Measurements from ENCODE around the gene KRTAP4-4. TPM values are rescaled to one million over a fixed set of nuclear protein-coding genes. Genes with fewer than 3 reads are reported as not detected.

Gene KRTAP4-4
- total and polyA plus RNA-seq, 10 of the 15 experiments (the other 5 are each of a cell fraction or from before 2014, with no cell fraction given), result not detected

DNA sequence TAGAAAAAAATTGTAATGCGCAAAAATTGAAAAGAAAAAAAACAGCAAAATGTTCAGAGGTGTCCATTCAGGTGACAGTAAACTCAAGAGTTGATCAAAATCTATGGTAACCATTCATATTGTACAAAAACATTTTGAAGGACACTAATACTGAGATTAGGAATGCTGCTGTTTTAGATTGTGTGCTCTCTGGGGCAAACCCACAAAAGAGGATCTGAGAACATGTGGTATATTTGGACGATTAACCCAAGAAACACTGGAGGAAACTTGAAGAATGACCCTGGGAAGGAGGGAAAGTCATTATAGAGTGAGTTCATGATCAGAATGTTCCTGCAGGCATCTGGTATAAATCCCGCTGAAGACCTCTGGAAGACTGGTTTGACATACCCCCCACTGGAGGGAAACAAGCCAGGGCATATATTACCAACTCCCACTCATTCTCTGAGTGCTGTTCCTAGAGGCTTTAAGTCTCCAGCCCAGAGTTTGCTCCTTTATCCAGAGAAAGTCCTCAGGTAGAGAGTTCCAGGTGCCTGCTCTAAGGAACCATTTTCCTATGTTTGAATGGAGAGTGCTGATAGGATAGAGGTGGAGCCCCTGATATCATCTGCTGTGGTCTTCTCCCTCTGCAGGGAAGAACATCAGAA lies 16.3 kb upstream of the KRTAP4-4 start:
- FAIRE-seq, result no peak
- intact Hi-C loops (cut with micrococcal nuclease; ENCODE audit: unreplicated experiment), result no loop called here
- CTCF ChIA-PET, result no interaction called here

GRCh38 chr17:41171886-41172285 lies 11.3 kb upstream of the KRTAP4-4 start:
- ChIA-PET CTCF (no interaction called here), SMC1A (ENCODE audit: uncharacterized antibody, unreplicated experiment) (no interaction called here), POLR2A (no interaction called here), RAD21 (ENCODE audit: unreplicated experiment) (no interaction called here)
- Histone ChIP-seq H3K4me1 (ENCODE audit: control insufficient read depth, insufficient read depth, low read length) (peaks cover 3% of the 10 kb centered on the region; the same call in 1 of the 2 replicates), H3K9me3 (replicated peaks; ENCODE audit: control insufficient read depth, insufficient read depth, low read length) (no peaks in the 10 kb centered on the region), H3K79me2 (ENCODE audit: control insufficient read depth, insufficient read depth, low read length) (no peaks in the 10 kb centered on the region), H3K36me3 (ENCODE audit: control insufficient read depth in 2 of 2, insufficient read depth in 2 of 2, low read length in 1 of 2) (no peaks in the 10 kb centered on the region), H4K20me1 (ENCODE audit: control insufficient read depth, insufficient read depth) (no peaks in the 10 kb centered on the region), H2AFZ (ENCODE audit: control insufficient read depth, low read depth, low read length) (no peak overlapping the region), H3K9ac (ENCODE audit: control insufficient read depth, insufficient read depth, low read length) (no peak overlapping the region), H3K4me2 (ENCODE audit: control insufficient read depth, insufficient read depth) (no peak overlapping the region), H3K27ac (ENCODE audit: control insufficient read depth, insufficient read depth) (no peak overlapping the region), H3K4me3 (no peak overlapping the region), H3K27me3 (replicated peaks in 1 of 2; ENCODE audit: control insufficient read depth in 2 of 2, insufficient read depth in 2 of 2, low read length in 1 of 2) (no peaks in the 10 kb centered on the region; a peak in 1 of 4 replicates)
- no TSS peak for BruUV-seq (replicated peaks)
- ATAC-seq (no peak), FAIRE-seq (no peak), DNase-seq (ENCODE audit: low read depth, low spot score) (no peak)
- in situ Hi-C loops (cut with MboI) (no loop called here), intact Hi-C loops (cut with micrococcal nuclease; ENCODE audit: unreplicated experiment) (no loop called here)
- 4% methylated on average over 2 of the region's 2 CpGs for WGBS (ENCODE audit: insufficient coverage, insufficient replicate concordance, low lambda C conversion rate, missing lambda C conversion rate)
- no peak for TF ChIP-seq EED (IDR thresholded peaks at IDR 0.05; ENCODE audit: low read depth)
- TF ChIP-seq ATF3 (IDR thresholded peaks at IDR 0.05; ENCODE audit: borderline replicate concordance, extremely low read depth, low read depth, low read length), result no peak

More for the DNA sequence above, 16.3 kb upstream of the KRTAP4-4 start:
- H2AFZ ChIP-seq (ENCODE audit: control insufficient read depth, low read depth, low read length), result no peak overlapping the region
- H3K27me3 ChIP-seq (replicated peaks in 1 of 2; ENCODE audit: control insufficient read depth in 2 of 2, insufficient read depth in 2 of 2, low read length in 1 of 2), result no peaks in the 10 kb centered on the region; a peak in 1 of 4 replicates
- no peak for DNase-seq (ENCODE audit: low read depth, low spot score)
- H3K9me3 ChIP-seq (replicated peaks; ENCODE audit: control insufficient read depth, insufficient read depth, low read length), result no peaks in the 10 kb centered on the region
- no peak overlapping the region for H3K4me3 ChIP-seq
- TF ChIP-seq IKZF2 (IDR thresholded peaks at IDR 0.05) (peak; percentile 38 to 41; a peak in 3 of 4 replicates), IRF4 (IDR thresholded peaks at IDR 0.05; ENCODE audit: low read depth, low read length) (peak; percentile 53; the same call in 1 of the 2 replicates), BCL11A (IDR thresholded peaks at IDR 0.05; ENCODE audit: low read depth, low read length) (peak; percentile 48; the same call in 1 of the 2 replicates), NFIC (IDR thresholded peaks at IDR 0.05; ENCODE audit: low read depth, low read length) (0 out of 2 replicates have a peak, but pooled peaks have one; percentile 31), ZNF24 (IDR thresholded peaks at IDR 0.05) (no peak), SPI1 (IDR thresholded peaks at IDR 0.05; ENCODE audit: borderline replicate concordance, insufficient read depth, low read depth, low read length) (peak; percentile 80), MYB (IDR thresholded peaks at IDR 0.05; ENCODE audit: borderline replicate concordance, low read depth, low read length) (no peak), RUNX3 (IDR thresholded peaks at IDR 0.05; ENCODE audit: low read length) (peak; percentile 83), SREBF2 (IDR thresholded peaks at IDR 0.05; ENCODE audit: low read length) (no peak), MTA2 (IDR thresholded peaks at IDR 0.05; ENCODE audit: low read depth) (no peak), JUNB (IDR thresholded peaks at IDR 0.05) (peak; percentile 44; the same call in 1 of the 2 replicates), BMI1 (IDR thresholded peaks at IDR 0.05; ENCODE audit: borderline replicate concordance) (no peak)
- H3K9ac ChIP-seq (ENCODE audit: control insufficient read depth, insufficient read depth, low read length), result no peak overlapping the region
- ChIA-PET POLR2A (no interaction called here), RAD21 (ENCODE audit: unreplicated experiment) (no interaction called here), SMC1A (ENCODE audit: uncharacterized antibody, unreplicated experiment) (no interaction called here)
- H3K4me1 ChIP-seq (ENCODE audit: control insufficient read depth, insufficient read depth, low read length), result peaks cover 3% of the 10 kb centered on the region; the same call in 1 of the 2 replicates
- H3K4me2 ChIP-seq (ENCODE audit: control insufficient read depth, insufficient read depth), result no peak overlapping the region
- 28% methylated on average over 3 of the region's 3 CpGs for WGBS (ENCODE audit: insufficient coverage, insufficient replicate concordance, low lambda C conversion rate, missing lambda C conversion rate)
- peak; percentile 49 for ATAC-seq
- H3K27ac ChIP-seq (ENCODE audit: control insufficient read depth, insufficient read depth), result no peak overlapping the region
- H3K36me3 ChIP-seq (ENCODE audit: control insufficient read depth in 2 of 2, insufficient read depth in 2 of 2, low read length in 1 of 2), result no peaks in the 10 kb centered on the region
- no peaks in the 10 kb centered on the region for H4K20me1 ChIP-seq (ENCODE audit: control insufficient read depth, insufficient read depth)
- BruUV-seq (replicated peaks), result no TSS peak
- in situ Hi-C loops (cut with MboI), result no loop called here
- H3K79me2 ChIP-seq (ENCODE audit: control insufficient read depth, insufficient read depth, low read length), result no peaks in the 10 kb centered on the region
